SU-DHL-6 (cell line): ENCODE measurements around the gene PCDH7.

Source experiments
- CTCF ChIP-seq: fragments of 200-600 bp; sonication (generic); IDR thresholded peaks from one replicate; pipeline ENCODE4 v1.5.1; 2017; ENCODE audit warnings: antibody characterized with exemption, mild to moderate bottlenecking, low read length, moderate library complexity; ENCODE audit not compliant: insufficient read depth, poor library complexity, severe bottlenecking
- EZH2phosphoT487 ChIP-seq: fragments of 200-600 bp; sonication (generic), shearing (Covaris generic); conservative IDR thresholded peaks from 2 replicates; pipeline ENCODE4 v1.6.1; 2018; ENCODE audit warnings: mild to moderate bottlenecking, antibody characterized with exemption, low read length, moderate library complexity, mixed read lengths

- TF ChIP-seq CTCF: no peak
- TF ChIP-seq EZH2phosphoT487: no peak
These were observed 48.2 kb upstream of the PCDH7 start for GRCh38 chr4:30671926-30672448.
